Tibial nerve (tissue), 4 donors: ENCODE results near the gene AMPD2. TPM values are rescaled to one million over a fixed set of nuclear protein-coding genes. Genes with fewer than 3 reads are reported as not detected.

Experiments used
- DNase-seq, 2 donors: peaks; one replicate each; pipeline ENCODE4 v3.0.0-alpha.2; 2019; ENCODE audit warnings: low spot score in 2 of 2
- H3K27ac ChIP-seq, 4 donors: fragments of 200-600 bp; sonication (generic) in 3 of 4; one replicate each; pipeline ENCODE4 v1.5.1; 2017 to 2019; ENCODE audit warnings: mild to moderate bottlenecking in 1 of 4
- H3K27me3 ChIP-seq, 2 donors: fragments of 200-600 bp; sonication (generic) in 1 of 2; one replicate each; pipeline versions ENCODE4 v1.5.1 to v1.6.0; 2017 to 2019
- H3K36me3 ChIP-seq, 3 donors: fragments of 200-600 bp; sonication (generic); one replicate each; pipeline ENCODE4 v1.5.1; 2018 to 2019
- H3K4me1 ChIP-seq, 4 donors: fragments of 200-600 bp; sonication (generic) in 3 of 4; one replicate each; pipeline ENCODE4 v1.5.1; 2017 to 2019
- H3K4me3 ChIP-seq, 4 donors: fragments of 200-600 bp; sonication (generic) in 3 of 4; one replicate each; pipeline ENCODE4 v1.5.1; 2017 to 2019; ENCODE audit warnings: mild to moderate bottlenecking in 1 of 4, moderate library complexity in 1 of 4
- H3K9me3 ChIP-seq, 4 donors: fragments of 200-600 bp; sonication (generic) in 3 of 4; one replicate each; pipeline ENCODE4 v1.5.1; 2017 to 2019
- CTCF ChIP-seq, 5 experiments: fragments of 200-600 bp in 3 of 5; fragments of 450-650 bp in 2 of 5; sonication (generic) in 3 of 5; IDR thresholded peaks; one replicate each; pipeline ENCODE4 v1.5.1; 2016 to 2019; ENCODE audit warnings: antibody characterized with exemption in 5 of 5, mild to moderate bottlenecking in 3 of 5, moderate library complexity in 2 of 5
- EP300 ChIP-seq, 2 donors: sonication (generic); formaldehyde crosslinking; IDR thresholded peaks; one replicate each; pipeline ENCODE4 v1.6.1; 2017; ENCODE audit warnings: antibody characterized with exemption in 2 of 2, mild to moderate bottlenecking in 1 of 2
- POLR2A ChIP-seq, 2 donors: fragments of 450-650 bp; IDR thresholded peaks; one replicate each; pipeline ENCODE4 v1.6.1; 2017; ENCODE audit warnings: antibody characterized with exemption in 2 of 2, mild to moderate bottlenecking in 2 of 2, moderate library complexity in 2 of 2
- WGBS, 2 donors: methylation state at CpG; one replicate each; pipeline ENCODE4 v1.1.5; 2018; 5-methylcytosine and 5-hydroxymethylcytosine counted together
- total RNA-seq, 4 donors: library from RNA; depleted of rRNA; stranded (reverse); fragments of >200 nt; gene quantifications; one replicate each; pipeline ENCODE4 v1.1.0, GENCODE V29; 2016

Gene AMPD2
- total RNA-seq, 4 donors from 2014 or later = 70.6 to 113 (median 94.7) TPM

DNA sequence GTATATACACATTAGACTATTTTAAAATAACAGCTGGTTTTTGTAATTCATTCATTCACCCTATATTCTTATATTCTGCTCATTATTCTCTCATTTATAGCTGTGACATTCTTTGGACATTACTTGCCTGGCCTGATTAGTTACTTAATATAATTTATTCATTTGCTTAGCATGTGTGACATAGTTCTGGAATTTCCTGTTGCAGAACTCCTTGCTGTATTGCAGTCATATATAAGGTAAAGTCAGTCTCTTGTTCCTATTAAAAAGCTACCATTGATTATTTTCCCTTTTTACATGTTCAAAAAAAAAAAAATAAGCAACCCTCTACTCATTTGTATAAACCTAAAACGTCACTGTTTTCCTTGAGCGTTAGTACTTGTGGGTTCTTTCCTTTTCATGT, 24.1 kb upstream of the AMPD2 start:
- TF ChIP-seq POLR2A (IDR thresholded peaks at IDR 0.05) (no peak), EP300 (IDR thresholded peaks at IDR 0.05) (no peak), CTCF (IDR thresholded peaks at IDR 0.05) (no peak)
- Histone ChIP-seq H3K9me3 (no peaks in the 10 kb centered on the region), H3K27ac (no peak overlapping the region), H3K4me3 (no peak overlapping the region), H3K27me3 (no peaks in the 10 kb centered on the region), H3K36me3 (peaks cover 0 to 68% (median 0%) of the 10 kb centered on the region in 3 donors), H3K4me1 (no peaks in the 10 kb centered on the region)
- DNase-seq = no peak
- WGBS, 2 donors = 82 to 89% methylated on average over 2 of the region's 2 CpGs

DNA sequence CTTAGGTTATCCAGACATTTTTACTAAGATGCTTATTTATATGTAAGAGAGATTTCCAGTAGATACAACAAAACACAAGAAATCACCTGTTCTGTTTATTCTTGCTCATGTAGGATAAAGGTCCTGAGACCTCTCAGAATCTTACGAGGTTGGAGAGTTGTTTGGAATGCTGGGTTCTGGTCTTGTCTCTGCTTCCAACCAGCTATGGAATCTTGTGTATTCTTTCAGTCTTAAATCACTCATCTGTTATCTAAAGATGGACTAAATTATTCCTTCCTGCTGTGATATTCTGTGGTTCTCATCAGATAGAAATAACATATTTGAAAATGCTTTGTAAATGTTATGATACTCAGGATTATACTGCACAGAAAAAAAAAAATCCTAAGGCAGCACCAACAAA, 21.5 kb upstream of the AMPD2 start:
- H3K36me3 ChIP-seq = peaks cover 0 to 44% (median 0%) of the 10 kb centered on the region in 3 donors
- no peak for DNase-seq
- no peaks in the 10 kb centered on the region for H3K27me3 ChIP-seq
- H3K4me3 ChIP-seq = no peak overlapping the region
- no peak overlapping the region for H3K27ac ChIP-seq
- no peaks in the 10 kb centered on the region for H3K4me1 ChIP-seq
- TF ChIP-seq POLR2A (IDR thresholded peaks at IDR 0.05) = no peak
- no peak for TF ChIP-seq EP300 (IDR thresholded peaks at IDR 0.05)
- no peak for TF ChIP-seq CTCF (IDR thresholded peaks at IDR 0.05)
- WGBS, 2 donors = 86 to 89% methylated on average over 1 of the region's 1 CpG
- no peaks in the 10 kb centered on the region for H3K9me3 ChIP-seq

DNA sequence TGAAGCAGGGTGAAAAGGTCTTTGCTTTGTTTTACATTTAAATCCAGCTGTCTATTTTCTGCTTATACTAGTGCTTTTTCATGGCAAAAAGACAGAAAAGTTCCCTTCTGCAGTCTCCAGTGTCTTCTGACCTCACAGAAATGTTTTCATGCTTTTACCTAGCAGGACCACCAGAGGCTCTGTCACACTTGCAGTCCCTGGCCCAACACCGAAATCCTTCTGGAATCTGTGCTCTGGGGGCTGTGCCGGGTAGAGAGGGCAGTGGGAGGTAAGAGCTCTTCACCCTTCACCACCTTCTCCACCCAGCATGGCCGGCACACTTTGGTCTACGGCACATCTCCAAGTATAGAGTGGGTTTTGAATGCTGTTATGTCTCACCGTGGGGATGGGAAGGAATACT, 21.0 kb upstream of the AMPD2 start:
- H3K4me3 ChIP-seq = no peak overlapping the region

GRCh38 chr1:109603229-109603628, 16.4 kb upstream of the AMPD2 start:
- no peak overlapping the region for H3K27ac ChIP-seq
- TF ChIP-seq EP300 (IDR thresholded peaks at IDR 0.05) (no peak), POLR2A (IDR thresholded peaks at IDR 0.05) (no peak), CTCF (IDR thresholded peaks at IDR 0.05) (no peak)
- no peaks in the 10 kb centered on the region for H3K4me1 ChIP-seq
- no peak overlapping the region for H3K4me3 ChIP-seq
- H3K9me3 ChIP-seq = no peaks in the 10 kb centered on the region
- no peak for DNase-seq
- peaks cover 0 to 4% (median 0%) of the 10 kb centered on the region in 3 donors for H3K36me3 ChIP-seq
- H3K27me3 ChIP-seq = no peaks in the 10 kb centered on the region
- 93 to 98% methylated on average over 3 of the region's 3 CpGs for WGBS, 2 donors

More for the DNA sequence above, 21.0 kb upstream of the AMPD2 start:
- no peak overlapping the region for H3K27ac ChIP-seq
- no peak for DNase-seq
- H3K9me3 ChIP-seq = no peaks in the 10 kb centered on the region
- no peaks in the 10 kb centered on the region for H3K27me3 ChIP-seq
- WGBS, 2 donors = 73 to 77% methylated on average over 5 of the region's 5 CpGs
- no peaks in the 10 kb centered on the region for H3K4me1 ChIP-seq
- TF ChIP-seq CTCF (IDR thresholded peaks at IDR 0.05) (no peak), EP300 (IDR thresholded peaks at IDR 0.05) (no peak), POLR2A (IDR thresholded peaks at IDR 0.05) (no peak)
- H3K36me3 ChIP-seq = peaks cover 0 to 39% (median 0%) of the 10 kb centered on the region in 3 donors

DNA sequence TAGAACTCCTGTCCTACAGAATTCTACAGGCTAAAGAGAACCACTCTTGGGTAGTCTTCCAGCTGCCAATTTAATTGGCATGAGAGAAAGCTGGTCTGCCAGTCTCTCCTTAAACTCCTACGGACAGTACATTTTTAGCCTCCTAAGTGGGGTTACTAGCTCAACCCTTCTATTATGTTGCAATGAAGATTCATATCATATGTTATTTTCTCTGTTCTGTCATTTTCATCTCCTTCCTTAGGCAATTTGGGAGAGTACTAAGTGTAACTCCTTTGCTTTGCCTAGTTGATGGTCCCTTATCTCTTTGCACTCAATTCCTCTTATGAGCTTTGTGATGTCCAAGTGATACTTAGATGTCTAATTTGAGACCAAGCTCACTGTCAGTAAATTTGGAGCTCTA, 14.3 kb upstream of the AMPD2 start:
- Histone ChIP-seq H3K27ac (no peak overlapping the region), H3K4me1 (no peaks in the 10 kb centered on the region), H3K36me3 (no peaks in the 10 kb centered on the region), H3K9me3 (no peaks in the 10 kb centered on the region), H3K4me3 (no peak overlapping the region), H3K27me3 (no peaks in the 10 kb centered on the region)
- TF ChIP-seq EP300 (IDR thresholded peaks at IDR 0.05) (no peak), POLR2A (IDR thresholded peaks at IDR 0.05) (no peak), CTCF (IDR thresholded peaks at IDR 0.05) (no peak)
- DNase-seq = no peak
- 89 to 92% methylated on average over 1 of the region's 1 CpG for WGBS, 2 donors
